HFF-Myc (cell line): ENCODE measurements around the gene ZNF879.

Experiments used
- DNase-seq: peaks from one replicate; pipeline ENCODE4 v3.0.0-alpha.2; 2011; ENCODE audit warnings: low read depth; ENCODE audit errors: extremely low read depth
- H3K4me3 ChIP-seq: replicated peaks from 2 replicates; pipeline ENCODE4 v1.5.1; 2011; ENCODE audit warnings: low read depth, mild to moderate bottlenecking, control low read depth, low read length
- TF ChIP-seq, protein P1 (sequence below): IDR thresholded peaks from 2 replicates; pipeline ENCODE4 v1.5.1; 2012; ENCODE audit warnings: mild to moderate bottlenecking, low read depth, low read length, control low read depth; ENCODE audit errors: missing control alignments

The ZNF879 gene

DNA sequence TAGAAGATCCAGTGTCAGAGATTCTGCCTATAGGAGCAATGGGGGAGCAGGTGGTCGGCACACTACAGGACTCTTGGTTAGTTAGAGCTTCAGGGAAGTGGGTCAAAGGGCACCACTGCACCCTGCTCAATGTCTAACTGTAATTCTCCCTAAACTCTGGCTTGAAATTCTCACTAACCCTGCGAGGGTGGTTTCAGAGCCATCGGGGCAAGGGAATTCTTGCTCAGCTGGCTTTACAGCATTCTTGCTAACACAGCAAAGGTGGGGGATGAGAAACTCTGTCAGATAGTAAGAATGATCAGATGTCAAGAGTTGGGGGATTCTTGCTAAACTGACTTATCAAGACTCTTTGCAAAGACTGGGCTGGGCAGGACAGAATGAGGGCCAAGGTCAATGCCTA lies 31.8 kb downstream of the ZNF879 start:
- TF ChIP-seq, protein P1, sequence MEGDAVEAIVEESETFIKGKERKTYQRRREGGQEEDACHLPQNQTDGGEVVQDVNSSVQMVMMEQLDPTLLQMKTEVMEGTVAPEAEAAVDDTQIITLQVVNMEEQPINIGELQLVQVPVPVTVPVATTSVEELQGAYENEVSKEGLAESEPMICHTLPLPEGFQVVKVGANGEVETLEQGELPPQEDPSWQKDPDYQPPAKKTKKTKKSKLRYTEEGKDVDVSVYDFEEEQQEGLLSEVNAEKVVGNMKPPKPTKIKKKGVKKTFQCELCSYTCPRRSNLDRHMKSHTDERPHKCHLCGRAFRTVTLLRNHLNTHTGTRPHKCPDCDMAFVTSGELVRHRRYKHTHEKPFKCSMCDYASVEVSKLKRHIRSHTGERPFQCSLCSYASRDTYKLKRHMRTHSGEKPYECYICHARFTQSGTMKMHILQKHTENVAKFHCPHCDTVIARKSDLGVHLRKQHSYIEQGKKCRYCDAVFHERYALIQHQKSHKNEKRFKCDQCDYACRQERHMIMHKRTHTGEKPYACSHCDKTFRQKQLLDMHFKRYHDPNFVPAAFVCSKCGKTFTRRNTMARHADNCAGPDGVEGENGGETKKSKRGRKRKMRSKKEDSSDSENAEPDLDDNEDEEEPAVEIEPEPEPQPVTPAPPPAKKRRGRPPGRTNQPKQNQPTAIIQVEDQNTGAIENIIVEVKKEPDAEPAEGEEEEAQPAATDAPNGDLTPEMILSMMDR: no peak

DNA sequence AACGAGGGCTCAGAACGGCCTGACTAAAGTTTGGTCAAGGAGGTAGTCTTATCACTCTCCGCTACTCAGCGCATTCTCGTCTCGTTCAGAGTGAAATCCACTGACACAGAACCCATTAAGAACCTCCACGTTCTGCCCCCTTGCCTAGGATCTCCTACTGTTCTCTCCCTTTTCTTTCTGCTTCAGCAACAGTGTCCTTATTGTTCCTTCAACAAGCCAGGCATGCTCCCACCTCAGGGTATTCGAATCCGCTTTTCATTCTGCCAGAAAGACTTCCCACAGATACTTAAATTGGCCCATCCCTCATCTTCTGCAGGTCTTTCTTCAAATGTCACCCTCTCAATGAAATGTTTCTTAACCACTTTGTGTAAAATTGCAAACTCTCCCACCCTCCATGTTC lies 32.2 kb downstream of the ZNF879 start:
- TF ChIP-seq, protein P1: no peak
- DNase-seq: no peak
- no peak overlapping the region for H3K4me3 ChIP-seq

More for the DNA sequence above, 31.8 kb downstream of the ZNF879 start:
- no peak overlapping the region for H3K4me3 ChIP-seq
- no peak for DNase-seq

DNA sequence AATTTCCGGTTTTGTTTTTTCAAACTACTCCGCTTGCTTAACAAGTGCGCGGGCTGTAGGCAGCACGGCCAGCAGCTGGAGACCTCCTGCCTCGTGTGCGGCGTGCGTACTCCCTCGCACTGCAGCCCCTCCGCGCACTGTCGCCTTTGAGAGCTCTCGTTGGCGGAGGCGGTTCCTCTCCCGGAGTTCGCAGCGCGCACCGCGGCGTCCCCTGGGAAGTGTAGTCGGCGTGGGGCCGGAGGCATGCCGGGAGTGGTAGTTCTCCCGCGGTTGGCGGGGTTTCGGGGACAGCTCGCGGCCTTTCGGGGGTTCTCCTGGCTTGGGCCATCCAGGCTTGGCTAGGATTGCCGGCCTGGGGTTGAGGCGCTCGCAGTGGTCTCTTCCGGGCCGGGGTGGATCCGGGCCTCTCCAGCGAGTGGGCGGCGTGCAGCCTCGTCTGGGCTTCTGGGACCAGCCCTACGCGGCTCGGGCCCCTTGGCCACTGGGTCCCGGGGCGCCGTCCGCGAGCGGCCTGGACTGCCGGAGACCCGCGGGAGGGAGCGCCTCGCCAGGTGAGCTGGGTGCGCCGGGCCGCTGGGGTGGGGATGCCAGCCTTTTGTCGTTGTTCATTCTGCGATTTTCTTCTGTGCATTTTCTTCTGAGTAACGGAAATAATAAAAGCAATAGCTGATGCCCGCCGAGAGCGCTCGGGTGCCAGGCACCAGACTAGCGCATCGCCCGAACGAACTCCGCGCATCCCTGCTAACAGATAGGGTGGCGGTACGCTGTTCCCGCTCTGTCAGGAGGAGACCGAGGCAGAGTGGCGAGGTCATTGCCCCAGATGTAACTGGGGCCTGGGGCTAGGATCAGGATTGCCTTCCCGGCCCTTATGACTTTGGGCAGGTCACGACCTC lies 36.8 kb downstream of the ZNF879 start, which contains the start of gene ZNF354C:
ZNF354C (plus strand) TSS at position 258 of the 893 bp plus-strand sequence. CDS start 1,696 bp downstream, outside the sequence.
- TF ChIP-seq, protein P1: no peak
- peak; percentile 63 for DNase-seq
- H3K4me3 ChIP-seq: peak within 1 kb of the TSS; percentile 70

DNA sequence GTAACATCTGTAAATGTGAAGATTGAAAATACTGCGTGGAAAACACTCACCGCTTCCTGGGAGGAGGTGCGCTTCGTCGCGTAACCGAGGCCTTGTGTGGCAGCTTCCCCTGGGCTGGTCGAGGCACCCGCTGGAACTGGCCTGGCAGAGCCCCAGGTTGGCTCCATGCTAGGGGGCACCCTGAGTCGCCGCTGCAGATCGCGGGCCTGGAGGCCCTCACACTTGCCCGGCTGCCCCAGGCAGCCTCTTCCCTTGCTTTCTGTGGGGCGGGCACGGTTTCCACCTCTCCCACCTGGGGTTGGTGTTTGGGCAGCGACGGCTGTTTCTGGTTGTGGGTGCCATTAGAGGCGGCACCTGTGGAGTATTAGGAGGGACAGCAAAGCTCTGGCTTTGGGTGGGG lies 37.4 kb downstream of the ZNF879 start:
- DNase-seq: no peak
- peak overlapping the region; percentile 70 for H3K4me3 ChIP-seq
- TF ChIP-seq, protein P1: no peak

DNA sequence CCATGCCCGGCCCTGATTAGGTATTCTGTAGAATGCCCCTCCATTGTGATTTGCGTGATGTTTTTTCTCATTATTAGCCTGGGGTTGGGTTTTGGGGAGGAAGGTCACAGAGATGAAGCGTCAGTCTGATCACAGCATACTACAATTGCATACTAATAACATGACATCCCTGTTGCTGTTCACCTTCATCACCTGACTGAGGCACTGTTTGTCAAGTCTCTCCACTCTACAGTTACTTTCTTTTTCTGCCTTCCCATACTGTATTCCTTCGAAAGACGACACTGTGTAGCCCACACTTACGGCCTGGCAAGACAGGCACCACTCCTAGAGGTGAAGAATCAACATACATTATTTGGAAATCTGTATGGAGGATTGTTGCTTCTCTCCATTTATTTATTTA lies 42.1 kb downstream of the ZNF879 start:
- DNase-seq: no peak
- no peak overlapping the region for H3K4me3 ChIP-seq
- TF ChIP-seq, protein P1: no peak

DNA sequence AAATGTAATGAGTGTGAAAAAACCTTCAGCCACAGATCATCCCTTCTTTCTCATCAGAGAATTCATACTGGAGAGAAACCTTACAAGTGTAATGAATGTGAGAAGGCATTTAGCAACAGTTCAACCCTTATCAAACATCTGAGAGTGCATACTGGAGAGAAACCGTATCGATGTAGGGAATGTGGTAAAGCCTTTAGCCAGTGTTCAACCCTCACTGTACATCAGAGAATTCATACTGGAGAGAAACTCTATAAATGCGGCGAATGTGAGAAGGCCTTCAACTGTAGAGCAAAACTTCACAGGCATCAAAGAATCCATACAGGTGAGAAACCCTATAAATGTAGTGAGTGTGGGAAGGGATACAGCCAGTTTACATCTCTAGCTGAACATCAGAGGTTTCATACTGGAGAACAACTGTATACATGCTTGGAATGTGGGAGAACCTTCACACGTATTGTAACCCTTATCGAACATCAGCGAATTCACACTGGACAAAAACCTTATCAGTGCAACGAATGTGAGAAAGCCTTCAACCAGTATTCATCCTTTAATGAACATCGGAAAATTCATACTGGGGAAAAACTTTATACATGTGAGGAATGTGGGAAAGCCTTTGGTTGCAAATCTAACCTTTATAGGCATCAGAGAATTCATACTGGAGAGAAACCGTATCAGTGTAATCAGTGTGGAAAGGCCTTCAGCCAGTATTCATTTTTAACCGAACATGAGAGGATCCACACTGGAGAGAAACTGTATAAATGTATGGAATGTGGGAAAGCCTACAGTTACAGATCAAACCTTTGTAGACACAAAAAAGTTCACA lies 55.8 kb downstream of the ZNF879 start:
- TF ChIP-seq, protein P1: no peak
- DNase-seq: no peak

More for the DNA sequence above, 55.8 kb downstream of the ZNF879 start:
- H3K4me3 ChIP-seq: no peak overlapping the region
